H1 (cell line): ENCODE data around the gene WFIKKN1. TPM values are rescaled to one million over a fixed set of nuclear protein-coding genes. Genes with fewer than 3 reads are reported as not detected.
A peak's percentile ranks its signal among the peaks of the same experiment; 100 is the strongest.

Source experiments
- CTCF ChIA-PET: fragments of 300-600 bp; sonication (Branson Sonifier 250); formaldehyde crosslinking; loops from one replicate; lab custom pipeline; 2021; ENCODE audit not compliant: partially characterized antibody; lab: Charles Lee
- POLR2A ChIA-PET: fragments of 300-600 bp; sonication (Branson Sonifier 250); formaldehyde crosslinking; loops from one replicate; lab custom pipeline; 2021; ENCODE audit warnings: inconsistent platforms; ENCODE audit not compliant: partially characterized antibody; lab: Charles Lee
- DNase-seq, 2 experiments: peaks; one replicate each; pipeline versions ENCODE4 v3.0.0 to v3.0.0-alpha.2; 2010 to 2022; ENCODE audit warnings: low spot score in 2 of 2, low read depth in 1 of 2, mixed read lengths in 1 of 2
- FAIRE-seq: peaks from 2 replicates; lab custom pipeline; 2011; peaks lifted over from hg19 to GRCh38; lab: Jason Lieb, UNC
- H2AFZ ChIP-seq: 2 replicates; pipeline ENCODE4 v1.8.1; 2012; ENCODE audit warnings: low read length, inconsistent platforms
- H2AK5ac ChIP-seq: 2 replicates; pipeline ENCODE4 v1.6.1; 2013; ENCODE audit warnings: low read depth, low read length
- H2BK120ac ChIP-seq: replicated peaks from 2 replicates; pipeline ENCODE3; 2013; ENCODE audit warnings: low read depth, low read length, inconsistent platforms
- H2BK12ac ChIP-seq: 2 replicates; pipeline ENCODE4 v1.6.1; 2013; ENCODE audit warnings: low read depth, low read length
- H2BK15ac ChIP-seq: 2 replicates; pipeline ENCODE4 v1.6.1; 2013; ENCODE audit warnings: low read length
- H2BK20ac ChIP-seq: 2 replicates; pipeline ENCODE4 v1.6.1; 2013; ENCODE audit warnings: low read length
- H2BK5ac ChIP-seq: 2 replicates; pipeline ENCODE4 v1.6.1; 2013; ENCODE audit warnings: low read depth, low read length
- H3K14ac ChIP-seq: 2 replicates; pipeline ENCODE4 v1.6.1; 2013; ENCODE audit warnings: inconsistent platforms; ENCODE audit not compliant: insufficient read length
- H3K18ac ChIP-seq: 2 replicates; pipeline ENCODE4 v1.6.1; 2013; ENCODE audit warnings: low read length; ENCODE audit errors: extremely low read depth
- H3K23ac ChIP-seq: 2 replicates; pipeline ENCODE4 v1.6.1; 2013; ENCODE audit warnings: inconsistent platforms; ENCODE audit not compliant: insufficient read length
- H3K23me2 ChIP-seq: 2 replicates; pipeline ENCODE4 v1.6.1; 2013; ENCODE audit warnings: low read depth, low read length
- H3K27ac ChIP-seq: 2 replicates; pipeline ENCODE4 v1.6.1; 2011; ENCODE audit warnings: low read depth, low read length, inconsistent platforms
- H3K27me3 ChIP-seq, 4 experiments: replicated peaks in 1 of 4; 1 replicate in 1 of 4; 2 replicates in 3 of 4; pipeline versions ENCODE4 v1.6.1 to v1.8.1; 2011 to 2013; ENCODE audit warnings: low read length in 3 of 4, mild to moderate bottlenecking in 3 of 4, inconsistent platforms in 2 of 4, mixed read lengths in 2 of 4, moderate library complexity in 1 of 4; ENCODE audit not compliant: control insufficient read depth in 3 of 4, insufficient read depth in 3 of 4; ENCODE audit errors: extremely low read depth in 1 of 4
- H3K36me3 ChIP-seq, 4 experiments: 2 replicates each; pipeline versions ENCODE4 v1.6.1 to v1.8.1; 2011 to 2013; ENCODE audit warnings: mild to moderate bottlenecking in 4 of 4, low read length in 3 of 4, moderate library complexity in 2 of 4, control low read depth in 1 of 4, inconsistent platforms in 1 of 4; ENCODE audit not compliant: insufficient read depth in 4 of 4, control insufficient read depth in 2 of 4
- H3K4ac ChIP-seq: replicated peaks from 2 replicates; pipeline ENCODE3; 2013; ENCODE audit warnings: low read length, low read depth, mixed read lengths, inconsistent platforms; ENCODE audit not compliant: insufficient read length
- H3K4me1 ChIP-seq, 4 experiments: replicated peaks in 1 of 4; 1 replicate in 1 of 4; 2 replicates in 3 of 4; pipeline versions ENCODE4 v1.6.1 to v1.8.1; 2011 to 2013; ENCODE audit warnings: low read length in 3 of 4, inconsistent platforms in 2 of 4, mixed read lengths in 1 of 4; ENCODE audit not compliant: insufficient read depth in 4 of 4, control insufficient read depth in 3 of 4
- H3K4me2 ChIP-seq, 2 experiments: 2 replicates each; pipeline versions ENCODE4 v1.6.1 to v1.8.1; 2011 to 2013; ENCODE audit warnings: low read depth in 2 of 2, low read length in 2 of 2, control low read depth in 1 of 2, inconsistent platforms in 1 of 2, mild to moderate bottlenecking in 1 of 2; ENCODE audit not compliant: insufficient read depth in 1 of 2
- H3K4me3 ChIP-seq, 4 experiments: fragments of 200-600, 300-600 bp in 1 of 4; sonication (generic), shearing (Covaris generic), sonication (Bioruptor Twin) in 1 of 4; 2 replicates each; pipeline versions ENCODE4 v1.5.1 to v1.8.1; 2011 to 2016; ENCODE audit warnings: low read length in 4 of 4, low read depth in 3 of 4, control low read depth in 2 of 4, inconsistent platforms in 2 of 4, mild to moderate bottlenecking in 2 of 4, mixed read lengths in 1 of 4, moderate library complexity in 1 of 4; ENCODE audit not compliant: insufficient read depth in 2 of 4; ENCODE audit errors: extremely low read depth in 1 of 4
- H3K56ac ChIP-seq: replicated peaks from 2 replicates; pipeline ENCODE3; 2013; ENCODE audit warnings: low read depth, mild to moderate bottlenecking, mixed read lengths, low read length, inconsistent platforms; ENCODE audit not compliant: insufficient read length
- H3K79me1 ChIP-seq: 2 replicates; pipeline ENCODE4 v1.6.1; 2013; ENCODE audit warnings: low read depth, low read length, control low read depth
- H3K79me2 ChIP-seq, 2 experiments: 2 replicates each; pipeline versions ENCODE4 v1.6.1 to v1.8.1; 2012 to 2013; ENCODE audit warnings: low read length in 2 of 2, mild to moderate bottlenecking in 2 of 2, inconsistent platforms in 1 of 2; ENCODE audit not compliant: insufficient read depth in 2 of 2, control insufficient read depth in 1 of 2
- H3K9ac ChIP-seq, 4 experiments: replicated peaks in 1 of 4; 1 replicate in 1 of 4; 2 replicates in 3 of 4; pipeline versions ENCODE4 v1.6.1 to v1.8.1; 2011 to 2013; ENCODE audit warnings: low read depth in 3 of 4, low read length in 3 of 4, control low read depth in 2 of 4, mild to moderate bottlenecking in 2 of 4, moderate library complexity in 2 of 4, inconsistent platforms in 1 of 4; ENCODE audit errors: extremely low read depth in 1 of 4
- H3K9me3 ChIP-seq, 2 experiments: 2 replicates each; pipeline versions ENCODE4 v1.6.1 to v1.8.1; 2012 to 2013; ENCODE audit warnings: mild to moderate bottlenecking in 2 of 2, moderate library complexity in 2 of 2, control low read depth in 1 of 2, inconsistent platforms in 1 of 2, low read depth in 1 of 2, low read length in 1 of 2, mixed read lengths in 1 of 2; ENCODE audit not compliant: insufficient read depth in 2 of 2
- H4K20me1 ChIP-seq, 2 experiments: replicated peaks in 1 of 2; 2 replicates each; pipeline versions ENCODE3 to v1.8.1; 2011 to 2013; ENCODE audit warnings: inconsistent platforms in 2 of 2, low read length in 2 of 2, mild to moderate bottlenecking in 1 of 2; ENCODE audit not compliant: insufficient read depth in 2 of 2, control insufficient read depth in 1 of 2
- H4K5ac ChIP-seq: 2 replicates; pipeline ENCODE4 v1.6.1; 2013; ENCODE audit warnings: low read length, low read depth, mixed read lengths, inconsistent platforms; ENCODE audit not compliant: insufficient read length
- H4K8ac ChIP-seq: 2 replicates; pipeline ENCODE4 v1.8.0; 2013; ENCODE audit warnings: mild to moderate bottlenecking, moderate library complexity, low read length, inconsistent platforms; ENCODE audit not compliant: insufficient read depth; ENCODE audit errors: extremely low read depth
- H4K91ac ChIP-seq: replicated peaks from 2 replicates; pipeline ENCODE3; 2013; ENCODE audit warnings: low read length, mixed read lengths, inconsistent platforms; ENCODE audit not compliant: insufficient read length
- BRCA1 ChIP-seq: IDR thresholded peaks from 2 replicates; pipeline ENCODE4 v1.6.1; 2012; ENCODE audit warnings: low read depth, low read length, improper control_type of control experiment
- CBX8 ChIP-seq: fragments of 300-800, 300-1000 bp; sonication (generic); IDR thresholded peaks from 2 replicates; pipeline ENCODE4 v1.7.1; 2016; ENCODE audit warnings: low read depth, low read length, borderline replicate concordance
- CREB1 ChIP-seq: IDR thresholded peaks from 2 replicates; pipeline ENCODE4 v1.6.1; 2012; ENCODE audit warnings: inconsistent platforms
- CTCF ChIP-seq, 3 experiments: IDR thresholded peaks; 1 replicate in 2 of 3; 2 replicates in 1 of 3; pipeline versions ENCODE4 v1.5.1 to v1.6.1; 2011; ENCODE audit warnings: low read length in 3 of 3, mild to moderate bottlenecking in 3 of 3, inconsistent platforms in 2 of 3, low read depth in 1 of 3, moderate library complexity in 1 of 3; ENCODE audit not compliant: insufficient read depth in 1 of 3; ENCODE audit errors: control extremely low read depth in 1 of 3
- GABPA ChIP-seq: IDR thresholded peaks from 2 replicates; pipeline ENCODE4 v1.6.1; 2011; ENCODE audit warnings: mild to moderate bottlenecking, low read length, moderate library complexity, borderline replicate concordance; ENCODE audit not compliant: insufficient read depth
- JUND ChIP-seq: IDR thresholded peaks from 2 replicates; pipeline ENCODE4 v1.6.1; 2011; ENCODE audit warnings: mild to moderate bottlenecking, improper control_type of control experiment, low read length
- MAFK ChIP-seq: IDR thresholded peaks from 2 replicates; pipeline ENCODE4 v1.6.1; 2012; ENCODE audit warnings: low read depth, mild to moderate bottlenecking, improper control_type of control experiment, low read length
- RFX5 ChIP-seq: IDR thresholded peaks from 2 replicates; pipeline ENCODE4 v1.6.1; 2011; ENCODE audit warnings: low read depth, low read length, improper control_type of control experiment, borderline replicate concordance
- SIRT6 ChIP-seq: IDR thresholded peaks from one replicate; pipeline ENCODE4 v1.7.1; 2012; ENCODE audit warnings: low read length, inconsistent platforms
- SP1 ChIP-seq: IDR thresholded peaks from 2 replicates; pipeline ENCODE4 v1.6.1; 2011; ENCODE audit warnings: low read depth, low read length
- SUZ12 ChIP-seq: fragments of 200-600 bp; sonication (generic); IDR thresholded peaks from 2 replicates; pipeline ENCODE4 v1.6.1; 2012; ENCODE audit warnings: mild to moderate bottlenecking, inconsistent platforms, low read length, moderate library complexity, mixed read lengths
- YY1 ChIP-seq: IDR thresholded peaks from 2 replicates; pipeline ENCODE4 v1.6.1; 2011; ENCODE audit warnings: low read depth, mild to moderate bottlenecking, low read length
- WGBS, 2 experiments: shearing (Covaris generic) in 1 of 2; methylation state at CpG; one replicate each; pipeline versions ENCODE4 v1.1.6 to v1.1.7; 2013 to 2015; ENCODE audit warnings: low lambda C conversion rate in 2 of 2, mixed read lengths in 2 of 2, inconsistent platforms in 1 of 2, low coverage in 1 of 2, missing lambda C conversion rate in 1 of 2; ENCODE audit not compliant: insufficient replicate concordance in 2 of 2, insufficient coverage in 1 of 2, insufficient read length in 1 of 2; ENCODE audit errors: extremely low coverage in 1 of 2, missing lambda C conversion rate in 1 of 2; 5-methylcytosine and 5-hydroxymethylcytosine counted together
- polyA plus RNA-seq, 7 experiments: library from polyadenylated mRNA; depleted of rRNA in 3 of 7; stranded (reverse) in 5 of 7; unstranded in 2 of 7; fragments of >200 nt in 5 of 7; fragments of 200-250 nt in 2 of 7; gene quantifications; 1 replicate in 5 of 7; 2 replicates in 1 of 7; 4 replicates in 1 of 7; pipeline versions ENCODE4 v1.2.1 to v1.2.3, GENCODE V29; 2011 to 2013; ENCODE audit warnings: missing spikeins in 2 of 7, mixed read lengths in 2 of 7
- total RNA-seq: library from RNA; stranded (reverse); fragmentation: NEBNext Ultra II Directional; extraction: Animal tissue kit (Norgen Biotek cat#: 25700); gene quantifications from 2 replicates; pipeline ENCODE4 v1.2.1, GENCODE V29; 2021

WFIKKN1 gene
- total and polyA plus RNA-seq, 2 of the 8 experiments (the other 6 are each of a cell fraction or from before 2014, with no cell fraction given) = 11.4 to 15.8 TPM

GRCh38 chr16:591231-591630 lies 39.6 kb upstream of the WFIKKN1 start:
- FAIRE-seq (no peak), DNase-seq (no peak)
- no peak overlapping the region for H4K5ac ChIP-seq
- no peak overlapping the region for H3K27ac ChIP-seq
- no peak overlapping the region for H2BK120ac ChIP-seq
- H2AK5ac ChIP-seq = no peak overlapping the region
- H2AFZ ChIP-seq = no peak overlapping the region
- H3K4me3 ChIP-seq = no peak overlapping the region
- H3K27me3 ChIP-seq = peaks cover 0 to 34% (median 23%) of the 10 kb centered on the region in 4 experiments; a peak in 5 of 7 replicates
- no peak overlapping the region for H3K9ac ChIP-seq
- no peak overlapping the region for H2BK5ac ChIP-seq
- H4K8ac ChIP-seq = no peak overlapping the region
- H2BK15ac ChIP-seq = no peak overlapping the region
- peaks cover 0 to 20% of the 10 kb centered on the region in 2 experiments; a peak in 2 of 4 replicates for H3K79me2 ChIP-seq
- no peak overlapping the region for H3K23ac ChIP-seq
- peaks cover 0 to 14% (median 7%) of the 10 kb centered on the region in 4 experiments; a peak in 4 of 7 replicates for H3K4me1 ChIP-seq
- H3K23me2 ChIP-seq = peaks cover 9% of the 10 kb centered on the region
- peaks cover 12% of the 10 kb centered on the region; the same call in 1 of the 2 replicates for H3K79me1 ChIP-seq
- no peak overlapping the region for H3K14ac ChIP-seq
- H2BK12ac ChIP-seq = no peak overlapping the region; the same call in 1 of the 2 replicates
- H3K4ac ChIP-seq = no peak overlapping the region
- no peak overlapping the region for H4K91ac ChIP-seq
- H3K18ac ChIP-seq = no peak overlapping the region
- H2BK20ac ChIP-seq = no peak overlapping the region
- H3K56ac ChIP-seq = no peak overlapping the region
- H3K4me2 ChIP-seq = peak overlapping the region in 1 of 2 experiments; percentile 81; a peak in 1 of 4 replicates
- WGBS, 2 experiments = 93% methylated on average over 7 of the region's 8 CpGs; no CpG with 5 or more reads in 1 of the 2 experiments
- peaks cover 20 to 48% of the 10 kb centered on the region in 2 experiments for H4K20me1 ChIP-seq
- H3K36me3 ChIP-seq = no peaks in the 10 kb centered on the region
- ChIA-PET POLR2A (interaction anchor here (0.7 kb wide), 1 partner anchor 1872 kb away, joined by 3 read pairs; no protein-coding TSS in a partner anchor), CTCF (interaction anchor here (1.9 kb wide), 1 partner anchor 19 kb away, joined by 6 read pairs; no protein-coding TSS in a partner anchor)
- no peaks in the 10 kb centered on the region for H3K9me3 ChIP-seq
- TF ChIP-seq BRCA1 (no peak), SUZ12 (no peak), CREB1 (no peak), YY1 (no peak), RFX5 (no peak), SIRT6 (no peak), SP1 (no peak), JUND (no peak), CTCF (IDR thresholded peaks at IDR 0.05; ENCODE audit: control extremely low read depth in 1 of 3, insufficient read depth in 1 of 3, low read depth in 1 of 3, low read length in 3 of 3) (no peak), CBX8 (no peak), MAFK (no peak), GABPA (no peak)
